ENCODE measurements around the gene SLC6A20. TPM values are rescaled to one million over a fixed set of nuclear protein-coding genes. Genes with fewer than 3 reads are reported as not detected.

Gene SLC6A20, protein sequence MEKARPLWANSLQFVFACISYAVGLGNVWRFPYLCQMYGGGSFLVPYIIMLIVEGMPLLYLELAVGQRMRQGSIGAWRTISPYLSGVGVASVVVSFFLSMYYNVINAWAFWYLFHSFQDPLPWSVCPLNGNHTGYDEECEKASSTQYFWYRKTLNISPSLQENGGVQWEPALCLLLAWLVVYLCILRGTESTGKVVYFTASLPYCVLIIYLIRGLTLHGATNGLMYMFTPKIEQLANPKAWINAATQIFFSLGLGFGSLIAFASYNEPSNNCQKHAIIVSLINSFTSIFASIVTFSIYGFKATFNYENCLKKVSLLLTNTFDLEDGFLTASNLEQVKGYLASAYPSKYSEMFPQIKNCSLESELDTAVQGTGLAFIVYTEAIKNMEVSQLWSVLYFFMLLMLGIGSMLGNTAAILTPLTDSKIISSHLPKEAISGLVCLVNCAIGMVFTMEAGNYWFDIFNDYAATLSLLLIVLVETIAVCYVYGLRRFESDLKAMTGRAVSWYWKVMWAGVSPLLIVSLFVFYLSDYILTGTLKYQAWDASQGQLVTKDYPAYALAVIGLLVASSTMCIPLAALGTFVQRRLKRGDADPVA
- not detected in 2 replicates for total RNA-seq
- long read RNA-seq, result 0 reads

DNA sequence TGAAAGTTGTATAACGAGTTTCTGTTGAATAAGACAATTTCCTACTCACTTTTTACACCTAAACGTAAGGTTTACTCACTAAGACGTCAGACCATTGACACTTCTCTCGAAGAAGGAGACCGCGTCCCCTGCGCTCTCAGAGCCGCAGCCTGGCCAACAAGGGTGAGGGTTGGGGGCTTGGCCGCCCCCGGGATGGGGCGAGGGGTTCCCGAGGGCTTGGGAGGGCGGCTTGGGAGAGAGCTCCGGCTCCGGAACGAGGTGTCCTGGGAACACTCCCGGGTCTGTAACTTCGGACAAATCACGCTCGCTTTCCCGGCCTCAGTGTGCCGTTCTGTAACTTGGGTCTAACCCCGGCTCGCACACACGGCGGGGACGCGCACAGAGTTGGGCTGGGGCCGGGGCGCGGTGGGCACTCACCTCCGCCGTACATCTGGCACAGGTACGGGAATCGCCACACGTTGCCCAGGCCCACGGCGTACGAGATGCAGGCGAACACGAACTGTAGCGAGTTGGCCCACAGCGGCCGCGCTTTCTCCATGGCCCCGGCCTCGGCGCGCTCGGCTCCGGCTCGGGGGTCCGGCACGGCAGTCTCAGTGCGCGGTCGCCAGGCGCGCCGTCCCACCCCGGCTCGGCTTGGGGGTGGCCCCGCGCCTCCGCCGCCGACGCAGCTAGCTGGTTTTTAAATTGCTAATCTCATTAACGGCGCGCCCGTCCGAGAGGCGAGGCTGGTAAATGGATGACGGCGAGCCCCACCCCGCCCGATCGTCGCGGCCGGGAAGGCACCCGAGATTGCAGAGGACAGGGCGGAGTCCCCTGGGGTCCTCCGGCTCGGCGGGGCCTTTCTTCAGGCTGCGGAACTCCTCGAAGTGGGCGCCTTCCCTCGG is at the start of gene SLC6A20:
Gene SLC6A20, minus strand, starts transcription at position 655 of the 884 bp plus-strand sequence. Its CDS starts 117 bp downstream, at position 538.
- Mint-ChIP-seq H3K36me3 (ENCODE audit: insufficient read depth) (no peaks in the 10 kb centered on the region), H3K4me3 (ENCODE audit: low read depth) (peak within 1 kb of the TSS; percentile 31)

DNA sequence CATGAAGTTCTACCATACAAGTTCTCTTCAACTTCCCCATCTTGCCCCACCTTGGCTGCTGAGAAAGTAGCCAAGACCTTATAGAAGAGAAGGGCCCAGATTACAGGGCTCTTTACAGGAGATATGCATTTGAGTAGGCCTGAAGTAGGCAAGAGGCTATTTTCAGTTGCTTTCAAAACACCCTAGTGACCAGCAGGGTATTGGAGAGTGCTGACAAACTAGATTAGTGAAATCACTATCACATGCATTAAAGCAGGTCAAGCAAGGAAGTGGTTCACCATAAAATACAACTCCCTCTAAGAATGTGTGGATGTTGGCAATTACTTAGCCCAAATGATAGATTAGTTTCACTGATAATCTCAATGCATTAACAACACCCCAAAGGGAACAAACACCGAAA is 48.3 kb upstream of the SLC6A20 start:
- peaks cover 4% of the 10 kb centered on the region for H3K9me3 Mint-ChIP-seq (ENCODE audit: low read depth)
- no peak for DNase-seq (ENCODE audit: low spot score, unreplicated experiment)
- H3K36me3 Mint-ChIP-seq (ENCODE audit: insufficient read depth), result no peaks in the 10 kb centered on the region
- peaks cover 6% of the 10 kb centered on the region for H3K4me1 Mint-ChIP-seq (ENCODE audit: low read depth)
- H3K27me3 Mint-ChIP-seq, result peaks cover 60% of the 10 kb centered on the region
- no peak overlapping the region for H3K4me3 Mint-ChIP-seq (ENCODE audit: low read depth)
- H3K27ac Mint-ChIP-seq, result no peak overlapping the region
- TF ChIP-seq, protein P1, sequence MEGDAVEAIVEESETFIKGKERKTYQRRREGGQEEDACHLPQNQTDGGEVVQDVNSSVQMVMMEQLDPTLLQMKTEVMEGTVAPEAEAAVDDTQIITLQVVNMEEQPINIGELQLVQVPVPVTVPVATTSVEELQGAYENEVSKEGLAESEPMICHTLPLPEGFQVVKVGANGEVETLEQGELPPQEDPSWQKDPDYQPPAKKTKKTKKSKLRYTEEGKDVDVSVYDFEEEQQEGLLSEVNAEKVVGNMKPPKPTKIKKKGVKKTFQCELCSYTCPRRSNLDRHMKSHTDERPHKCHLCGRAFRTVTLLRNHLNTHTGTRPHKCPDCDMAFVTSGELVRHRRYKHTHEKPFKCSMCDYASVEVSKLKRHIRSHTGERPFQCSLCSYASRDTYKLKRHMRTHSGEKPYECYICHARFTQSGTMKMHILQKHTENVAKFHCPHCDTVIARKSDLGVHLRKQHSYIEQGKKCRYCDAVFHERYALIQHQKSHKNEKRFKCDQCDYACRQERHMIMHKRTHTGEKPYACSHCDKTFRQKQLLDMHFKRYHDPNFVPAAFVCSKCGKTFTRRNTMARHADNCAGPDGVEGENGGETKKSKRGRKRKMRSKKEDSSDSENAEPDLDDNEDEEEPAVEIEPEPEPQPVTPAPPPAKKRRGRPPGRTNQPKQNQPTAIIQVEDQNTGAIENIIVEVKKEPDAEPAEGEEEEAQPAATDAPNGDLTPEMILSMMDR (IDR thresholded peaks at IDR 0.05; ENCODE audit: unreplicated experiment), result no peak

More for the DNA sequence above, at the start of gene SLC6A20:
- H3K9me3 Mint-ChIP-seq (ENCODE audit: low read depth), result no peaks in the 10 kb centered on the region
- peak; percentile 19 for DNase-seq (ENCODE audit: low spot score, unreplicated experiment)
- no peaks in the 10 kb centered on the region for H3K4me1 Mint-ChIP-seq (ENCODE audit: low read depth)
- peak within 1 kb of the TSS; percentile 5 for H3K27ac Mint-ChIP-seq
- H3K27me3 Mint-ChIP-seq, result peaks cover 74% of the 10 kb centered on the region
- TF ChIP-seq, protein P1 (IDR thresholded peaks at IDR 0.05; ENCODE audit: unreplicated experiment), result no peak

DNA sequence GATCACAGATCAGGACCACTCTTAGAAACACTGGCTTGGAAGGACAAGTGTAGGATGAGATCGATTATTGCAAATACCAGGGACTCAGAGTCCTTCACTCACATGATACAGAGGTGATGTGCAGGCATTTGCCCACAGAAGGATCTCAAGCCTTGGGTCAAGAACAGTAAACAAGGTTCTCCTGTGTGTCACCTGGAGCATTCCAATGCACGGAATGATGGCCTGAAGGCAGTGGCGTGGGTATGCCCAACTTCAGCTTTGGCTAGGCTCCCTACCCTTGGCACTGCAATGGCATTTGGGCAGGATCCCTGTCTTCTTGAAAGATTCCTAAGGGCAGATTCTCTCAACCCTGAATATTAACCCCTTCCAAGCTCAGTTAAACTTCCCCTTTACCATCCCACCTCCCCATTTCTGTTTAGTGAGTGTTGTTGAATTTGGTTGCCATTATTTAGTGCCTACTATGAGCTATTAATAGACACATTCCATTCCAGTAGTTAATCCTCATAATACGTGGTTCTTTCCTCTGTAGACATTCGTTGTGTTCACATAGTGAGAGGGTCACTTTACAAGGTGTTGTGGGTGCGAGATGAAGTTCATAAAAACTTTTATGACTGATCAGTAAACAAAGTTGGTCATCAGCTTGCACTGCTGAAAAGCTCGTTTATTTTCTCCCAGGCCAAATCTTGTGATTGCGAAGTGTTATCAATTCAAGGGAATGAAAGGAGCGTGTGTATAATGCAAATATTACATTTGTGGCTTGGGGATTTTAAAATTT is 46.7 kb upstream of the SLC6A20 start:
- Mint-ChIP-seq H3K36me3 (ENCODE audit: insufficient read depth) (no peaks in the 10 kb centered on the region), H3K4me3 (ENCODE audit: low read depth) (peak overlapping the region; percentile 92), H3K9me3 (ENCODE audit: low read depth) (peaks cover 4% of the 10 kb centered on the region), H3K4me1 (ENCODE audit: low read depth) (peaks cover 6% of the 10 kb centered on the region), H3K27me3 (peaks cover 48% of the 10 kb centered on the region), H3K27ac (no peak overlapping the region)
- TF ChIP-seq, protein P1 (IDR thresholded peaks at IDR 0.05; ENCODE audit: unreplicated experiment), result no peak
- DNase-seq (ENCODE audit: low spot score, unreplicated experiment), result no peak

DNA sequence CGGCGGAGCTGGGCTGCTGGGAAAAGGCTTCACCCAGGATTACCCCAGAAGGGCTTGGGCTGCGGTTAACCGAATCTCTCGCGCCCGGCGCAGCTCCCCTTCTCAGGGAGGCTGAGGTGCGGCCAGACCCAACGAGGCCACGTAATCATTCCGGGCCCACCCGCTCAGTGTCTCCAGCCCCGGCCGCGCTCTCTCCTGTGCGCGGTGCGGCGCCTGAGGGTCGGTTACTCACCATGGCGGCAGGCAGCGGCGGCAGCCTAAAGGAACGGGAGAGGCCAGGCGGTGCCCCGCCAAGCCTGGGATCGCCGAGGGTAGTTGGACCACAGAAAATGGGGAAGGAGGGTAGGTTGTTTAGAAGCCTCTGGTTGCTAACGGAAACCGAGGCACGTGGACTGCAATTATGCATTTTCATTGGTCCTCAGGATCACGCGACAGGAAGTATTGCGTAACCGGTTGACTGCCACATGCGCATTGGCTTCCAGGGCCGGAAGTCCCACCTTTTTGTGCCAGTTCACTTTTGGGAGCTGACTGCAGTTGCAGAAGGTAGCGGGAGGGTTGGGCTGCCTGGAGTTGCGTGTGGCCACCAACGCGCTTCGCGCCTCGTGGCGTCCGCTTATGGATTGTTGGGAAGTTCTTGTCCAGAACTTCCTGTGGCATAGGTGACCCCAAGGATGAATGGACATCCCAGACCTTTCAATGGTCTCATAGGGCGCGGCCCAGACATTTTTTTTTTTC is 45.6 kb upstream of the SLC6A20 start, which contains the start of gene LZTFL1:
Gene LZTFL1, minus strand, starts transcription at position 363 of the 735 bp plus-strand sequence. Its CDS starts 128 bp downstream, at position 235.
- peaks cover 37% of the 10 kb centered on the region for H3K27me3 Mint-ChIP-seq
- peaks cover 6% of the 10 kb centered on the region for H3K4me1 Mint-ChIP-seq (ENCODE audit: low read depth)
- H3K9me3 Mint-ChIP-seq (ENCODE audit: low read depth), result peaks cover 4% of the 10 kb centered on the region
- DNase-seq (ENCODE audit: low spot score, unreplicated experiment), result peak; percentile 74
- no peaks in the 10 kb centered on the region for H3K36me3 Mint-ChIP-seq (ENCODE audit: insufficient read depth)
- TF ChIP-seq, protein P1 (IDR thresholded peaks at IDR 0.05; ENCODE audit: unreplicated experiment), result no peak
- H3K27ac Mint-ChIP-seq, result peak within 1 kb of the TSS; percentile 93
- peak within 1 kb of the TSS; percentile 92 for H3K4me3 Mint-ChIP-seq (ENCODE audit: low read depth)

Measured in progenitor cell of endocrine pancreas (in vitro differentiated cells).